ENCODE data around the gene IPO11. TPM values are rescaled to one million over a fixed set of nuclear protein-coding genes. Genes with fewer than 3 reads are reported as not detected.

IPO11 gene
- total RNA-seq, 1 donor from 2014 or later = 22.4 TPM

DNA sequence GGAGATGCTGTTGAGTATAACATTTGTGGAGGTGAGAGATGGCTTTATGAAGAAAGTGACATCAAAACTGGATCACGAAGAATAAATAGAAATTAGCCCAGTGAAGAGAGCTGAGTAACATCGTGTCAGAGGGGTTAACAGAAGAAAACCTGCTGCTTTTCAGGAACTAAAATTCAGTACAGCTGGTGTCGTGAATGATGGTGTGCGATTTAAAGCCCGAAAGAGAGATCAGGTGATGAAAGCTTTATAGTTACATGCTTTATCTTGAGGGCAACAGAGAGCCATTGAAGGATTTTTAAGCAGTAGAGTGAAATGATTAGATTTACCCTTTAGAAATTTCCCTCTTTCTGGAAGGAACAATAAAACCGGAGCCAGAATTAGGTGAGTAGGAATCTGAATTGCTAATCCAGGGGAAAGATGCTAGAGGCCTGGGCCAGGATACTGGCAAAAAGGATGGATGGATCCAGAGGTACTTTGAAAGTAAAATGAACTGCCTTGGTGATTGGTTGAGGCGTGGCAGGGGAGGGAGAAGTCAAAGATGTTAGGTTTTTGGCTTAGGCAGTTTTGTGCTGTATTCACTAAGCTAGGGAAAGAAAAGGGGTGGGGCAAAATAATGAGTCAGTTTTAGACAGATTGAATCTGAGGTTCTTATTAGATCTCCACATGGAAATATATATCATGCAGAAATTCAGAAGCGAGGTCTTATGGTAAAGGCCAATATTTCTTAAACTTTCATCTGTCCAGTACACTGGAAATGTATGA lies 169.5 kb downstream of the IPO11 start:
- Histone ChIP-seq H3K4me3 (ENCODE audit: low read depth, low read length) (no peak overlapping the region), H3K27me3 (ENCODE audit: control insufficient read depth, insufficient read depth, low read length) (no peaks in the 10 kb centered on the region), H3K36me3 (ENCODE audit: control insufficient read depth, insufficient read depth, low read length) (no peaks in the 10 kb centered on the region)
- TF ChIP-seq, protein P1, sequence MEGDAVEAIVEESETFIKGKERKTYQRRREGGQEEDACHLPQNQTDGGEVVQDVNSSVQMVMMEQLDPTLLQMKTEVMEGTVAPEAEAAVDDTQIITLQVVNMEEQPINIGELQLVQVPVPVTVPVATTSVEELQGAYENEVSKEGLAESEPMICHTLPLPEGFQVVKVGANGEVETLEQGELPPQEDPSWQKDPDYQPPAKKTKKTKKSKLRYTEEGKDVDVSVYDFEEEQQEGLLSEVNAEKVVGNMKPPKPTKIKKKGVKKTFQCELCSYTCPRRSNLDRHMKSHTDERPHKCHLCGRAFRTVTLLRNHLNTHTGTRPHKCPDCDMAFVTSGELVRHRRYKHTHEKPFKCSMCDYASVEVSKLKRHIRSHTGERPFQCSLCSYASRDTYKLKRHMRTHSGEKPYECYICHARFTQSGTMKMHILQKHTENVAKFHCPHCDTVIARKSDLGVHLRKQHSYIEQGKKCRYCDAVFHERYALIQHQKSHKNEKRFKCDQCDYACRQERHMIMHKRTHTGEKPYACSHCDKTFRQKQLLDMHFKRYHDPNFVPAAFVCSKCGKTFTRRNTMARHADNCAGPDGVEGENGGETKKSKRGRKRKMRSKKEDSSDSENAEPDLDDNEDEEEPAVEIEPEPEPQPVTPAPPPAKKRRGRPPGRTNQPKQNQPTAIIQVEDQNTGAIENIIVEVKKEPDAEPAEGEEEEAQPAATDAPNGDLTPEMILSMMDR (IDR thresholded peaks at IDR 0.05; ENCODE audit: insufficient read depth, low read length, severe bottlenecking) = no peak
- DNase-seq (ENCODE audit: low read depth) (peak; percentile 23), FAIRE-seq (no peak)

DNA sequence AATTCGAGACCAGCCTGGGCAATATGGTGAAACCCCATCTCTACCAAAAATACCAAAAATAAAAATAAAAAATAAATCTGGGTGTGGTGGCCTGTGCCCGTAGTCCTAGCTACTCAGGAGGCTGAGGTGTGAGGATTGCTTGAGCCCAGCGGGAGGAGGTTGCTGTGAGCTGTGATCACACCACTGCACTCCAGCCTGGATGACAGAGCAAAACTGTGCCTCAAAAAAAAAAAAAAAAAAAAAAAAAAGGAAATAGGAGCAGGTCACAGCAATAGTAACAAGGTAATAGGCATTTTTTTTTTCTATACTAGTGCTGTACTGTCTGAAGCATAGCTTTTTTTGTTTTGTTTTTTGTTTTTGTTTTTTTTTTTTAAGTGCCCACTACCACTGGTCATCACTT lies 171.8 kb downstream of the IPO11 start:
- no peak for FAIRE-seq
- H3K27me3 ChIP-seq (ENCODE audit: control insufficient read depth, insufficient read depth, low read length) = no peaks in the 10 kb centered on the region
- no peak overlapping the region for H3K4me3 ChIP-seq (ENCODE audit: low read depth, low read length)
- TF ChIP-seq, protein P1 (IDR thresholded peaks at IDR 0.05; ENCODE audit: insufficient read depth, low read length, severe bottlenecking) = no peak
- DNase-seq (ENCODE audit: low read depth) = no peak
- no peaks in the 10 kb centered on the region for H3K36me3 ChIP-seq (ENCODE audit: control insufficient read depth, insufficient read depth, low read length)

DNA sequence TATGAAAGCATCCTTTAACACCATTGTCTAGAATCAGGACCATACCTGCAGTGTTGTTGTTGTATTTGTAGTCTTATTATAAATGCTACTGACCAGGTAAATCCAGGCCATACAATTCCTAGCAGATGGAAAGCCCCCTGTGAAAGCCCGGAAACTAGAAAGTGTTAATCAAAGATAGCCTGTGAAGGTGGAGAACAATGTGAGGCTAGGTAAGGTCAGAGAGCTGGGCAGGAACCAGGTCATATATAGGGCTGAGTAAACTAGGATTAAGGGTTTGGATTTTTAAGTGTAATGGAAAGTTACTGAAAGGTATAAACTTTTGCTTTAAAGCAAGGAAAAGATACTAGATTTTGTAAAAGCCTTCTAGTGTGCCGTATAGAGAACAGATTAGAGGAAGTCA lies 172.7 kb downstream of the IPO11 start:
- H3K27me3 ChIP-seq (ENCODE audit: control insufficient read depth, insufficient read depth, low read length) = no peaks in the 10 kb centered on the region
- DNase-seq (ENCODE audit: low read depth) (no peak), FAIRE-seq (no peak)
- TF ChIP-seq, protein P1 (IDR thresholded peaks at IDR 0.05; ENCODE audit: insufficient read depth, low read length, severe bottlenecking) = no peak
- no peaks in the 10 kb centered on the region for H3K36me3 ChIP-seq (ENCODE audit: control insufficient read depth, insufficient read depth, low read length)
- H3K4me3 ChIP-seq (ENCODE audit: low read depth, low read length) = no peak overlapping the region

DNA sequence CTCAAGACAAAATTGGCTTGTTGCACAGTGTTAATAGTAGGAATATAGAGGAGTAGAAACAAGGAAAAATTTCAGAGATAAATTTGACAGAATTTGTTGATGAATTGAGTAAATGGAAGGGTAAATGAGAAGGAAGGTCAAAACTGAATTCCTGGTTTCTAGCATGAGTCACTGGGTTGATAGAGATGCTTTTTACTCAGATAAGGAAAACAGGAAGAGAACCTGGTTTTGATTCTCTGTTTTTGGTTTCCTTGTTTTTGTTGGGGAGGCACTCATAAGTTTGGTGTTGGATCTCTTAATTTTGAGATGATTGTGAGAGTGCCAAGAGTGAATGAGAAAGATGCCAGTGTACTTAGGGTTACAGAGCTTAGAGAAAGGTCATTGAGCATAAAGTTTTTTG lies 173.2 kb downstream of the IPO11 start:
- no peak for FAIRE-seq
- no peak for DNase-seq (ENCODE audit: low read depth)
- H3K36me3 ChIP-seq (ENCODE audit: control insufficient read depth, insufficient read depth, low read length) = no peaks in the 10 kb centered on the region
- TF ChIP-seq, protein P1 (IDR thresholded peaks at IDR 0.05; ENCODE audit: insufficient read depth, low read length, severe bottlenecking) = no peak
- no peaks in the 10 kb centered on the region for H3K27me3 ChIP-seq (ENCODE audit: control insufficient read depth, insufficient read depth, low read length)
- no peak overlapping the region for H3K4me3 ChIP-seq (ENCODE audit: low read depth, low read length)

DNA sequence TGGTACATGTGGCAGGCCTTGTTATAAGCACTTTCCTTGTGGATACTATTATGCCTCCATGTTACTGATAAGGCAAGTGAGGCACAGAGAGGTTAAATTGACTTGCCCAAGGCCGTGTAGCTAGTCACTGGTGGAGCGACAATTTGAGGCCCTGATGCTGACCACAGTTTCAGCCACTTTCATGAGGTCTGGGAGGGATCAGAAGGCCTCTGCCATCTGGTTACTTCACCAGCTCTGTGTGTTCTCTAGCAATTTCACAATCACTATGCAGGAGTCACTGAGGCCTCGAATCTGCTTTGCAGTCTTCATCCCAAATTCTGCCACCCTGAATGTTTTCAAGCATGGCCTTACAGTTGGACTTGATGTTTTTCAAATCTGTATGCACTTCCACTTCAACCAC lies 175.2 kb downstream of the IPO11 start:
- Histone ChIP-seq H3K36me3 (ENCODE audit: control insufficient read depth, insufficient read depth, low read length) (no peaks in the 10 kb centered on the region), H3K4me3 (ENCODE audit: low read depth, low read length) (no peak overlapping the region), H3K27me3 (ENCODE audit: control insufficient read depth, insufficient read depth, low read length) (no peaks in the 10 kb centered on the region)
- TF ChIP-seq, protein P1 (IDR thresholded peaks at IDR 0.05; ENCODE audit: insufficient read depth, low read length, severe bottlenecking) = no peak
- no peak for FAIRE-seq
- DNase-seq (ENCODE audit: low read depth) = no peak

DNA sequence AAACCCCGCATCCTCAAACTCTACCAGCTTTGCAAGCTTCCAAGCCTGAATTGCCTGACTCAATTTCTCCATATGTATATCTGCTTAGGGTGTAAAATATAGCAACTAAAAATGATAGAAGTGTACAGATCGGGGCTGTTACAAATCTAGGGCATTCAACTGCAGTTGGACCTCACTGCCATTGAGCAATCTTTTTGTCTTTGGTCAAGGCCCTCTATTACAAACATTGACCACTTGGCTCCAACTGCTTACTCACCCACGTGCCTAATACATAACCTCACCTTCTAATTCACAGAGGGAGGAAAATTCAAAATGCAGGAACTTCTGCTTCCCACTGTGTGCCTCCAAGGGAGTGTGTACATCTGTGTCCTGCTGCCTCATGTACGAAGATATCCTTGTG lies 176.1 kb downstream of the IPO11 start:
- peak; percentile 66 for FAIRE-seq
- TF ChIP-seq, protein P1 (IDR thresholded peaks at IDR 0.05; ENCODE audit: insufficient read depth, low read length, severe bottlenecking) = no peak
- DNase-seq (ENCODE audit: low read depth) = no peak
- Histone ChIP-seq H3K36me3 (ENCODE audit: control insufficient read depth, insufficient read depth, low read length) (no peaks in the 10 kb centered on the region), H3K27me3 (ENCODE audit: control insufficient read depth, insufficient read depth, low read length) (no peaks in the 10 kb centered on the region), H3K4me3 (ENCODE audit: low read depth, low read length) (no peak overlapping the region)

Measured in bronchial epithelial cell (primary cell).